Thoracic aorta (tissue), 2 donors: ENCODE data around the gene C9orf50. TPM values are rescaled to one million over a fixed set of nuclear protein-coding genes. Genes with fewer than 3 reads are reported as not detected.

Source experiments
- ATAC-seq: fragments of 150-250 bp; one replicate; pipeline ENCODE4 v1.8.0; 2017; ENCODE audit warnings: low read depth; ENCODE audit not compliant: insufficient number of reproducible peaks, low FRiP score
- DNase-seq: peaks from one replicate; pipeline ENCODE4 v3.0.0-alpha.2; 2020; ENCODE audit warnings: low spot score
- H3K27ac ChIP-seq, 2 donors: fragments of 200-600 bp; sonication (generic); 1 replicate in 1 of 2; 2 replicates in 1 of 2; pipeline ENCODE4 v1.5.1; 2016; ENCODE audit warnings: mild to moderate bottlenecking in 2 of 2, moderate library complexity in 2 of 2
- H3K27me3 ChIP-seq: fragments of 200-600 bp; sonication (generic); replicated peaks from 2 replicates; pipeline ENCODE4 v1.6.0; 2016; ENCODE audit warnings: mild to moderate bottlenecking; ENCODE audit not compliant: insufficient read depth
- H3K36me3 ChIP-seq: fragments of 200-600 bp; sonication (generic); one replicate; pipeline ENCODE4 v1.5.1; 2016
- H3K4me1 ChIP-seq, 2 donors: fragments of 200-600 bp; sonication (generic); 1 replicate in 1 of 2; 2 replicates in 1 of 2; pipeline versions ENCODE4 v1.5.1 to v1.6.0; 2016; ENCODE audit warnings: low read depth in 2 of 2, mild to moderate bottlenecking in 1 of 2; ENCODE audit not compliant: control insufficient read depth in 1 of 2
- H3K4me3 ChIP-seq: fragments of 200-600 bp; sonication (generic); 2 replicates; pipeline ENCODE4 v1.5.1; 2016; ENCODE audit warnings: mild to moderate bottlenecking
- H3K9me3 ChIP-seq: fragments of 200-600 bp; sonication (generic); 2 replicates; pipeline ENCODE4 v1.5.1; 2016
- CTCF ChIP-seq: fragments of 200-600 bp; sonication (generic); IDR thresholded peaks from one replicate; pipeline ENCODE4 v1.5.1; 2019; ENCODE audit warnings: antibody characterized with exemption
- total RNA-seq, 2 donors: library from RNA; depleted of rRNA; stranded (reverse); fragments of >200 nt; gene quantifications; one replicate each; pipeline versions ENCODE4 v1.1.0 to v1.2.3, GENCODE V29; 2016

The C9orf50 gene
- total RNA-seq, 2 donors from 2014 or later, result not detected

- no peak for ATAC-seq
- no peak overlapping the region for H3K4me3 ChIP-seq
- no peaks in the 10 kb centered on the region for H3K9me3 ChIP-seq
- no peaks in the 10 kb centered on the region for H3K36me3 ChIP-seq
- no peak for DNase-seq
- H3K27ac ChIP-seq, result peak overlapping the region in 1 of 2 donors; percentile 21
- no peak for TF ChIP-seq CTCF
- H3K27me3 ChIP-seq, result no peaks in the 10 kb centered on the region
- H3K4me1 ChIP-seq, result peaks cover 14 to 21% of the 10 kb centered on the region in 2 donors
Observed at GRCh38 chr9:129574911-129575585, 45.9 kb downstream of the C9orf50 start.

- TF ChIP-seq CTCF, result no peak
- H3K36me3 ChIP-seq, result no peaks in the 10 kb centered on the region
- no peak overlapping the region for H3K27ac ChIP-seq
- DNase-seq (no peak), ATAC-seq (no peak)
- H3K27me3 ChIP-seq, result no peaks in the 10 kb centered on the region
- H3K4me1 ChIP-seq, result peaks cover 25 to 32% of the 10 kb centered on the region in 2 donors
- no peaks in the 10 kb centered on the region for H3K9me3 ChIP-seq
- H3K4me3 ChIP-seq, result no peak overlapping the region
Observed at GRCh38 chr9:129573977-129574376, 46.9 kb downstream of the C9orf50 start.

- Histone ChIP-seq H3K27ac (no peak overlapping the region), H3K4me1 (peaks cover 36 to 43% of the 10 kb centered on the region in 2 donors), H3K4me3 (no peak overlapping the region), H3K9me3 (no peaks in the 10 kb centered on the region), H3K27me3 (no peaks in the 10 kb centered on the region), H3K36me3 (no peaks in the 10 kb centered on the region)
- TF ChIP-seq CTCF, result no peak
- no peak for ATAC-seq
- DNase-seq, result no peak
Observed at GRCh38 chr9:129572517-129572916, 48.4 kb downstream of the C9orf50 start.

- TF ChIP-seq CTCF, result no peak
- no peaks in the 10 kb centered on the region for H3K36me3 ChIP-seq
- H3K9me3 ChIP-seq, result no peaks in the 10 kb centered on the region
- peak overlapping the region in 1 of 2 donors; percentile 74 for H3K27ac ChIP-seq
- ATAC-seq, result no peak
- no peak for DNase-seq
- H3K27me3 ChIP-seq, result no peaks in the 10 kb centered on the region
- peaks cover 36 to 47% of the 10 kb centered on the region in 2 donors for H3K4me1 ChIP-seq
- no peak overlapping the region for H3K4me3 ChIP-seq
Observed at GRCh38 chr9:129572052-129572425, 48.9 kb downstream of the C9orf50 start.

- TF ChIP-seq CTCF, result no peak
- Histone ChIP-seq H3K9me3 (no peaks in the 10 kb centered on the region), H3K4me1 (peaks cover 34 to 43% of the 10 kb centered on the region in 2 donors), H3K36me3 (no peaks in the 10 kb centered on the region), H3K27ac (peak overlapping the region; percentile 74 to 86), H3K27me3 (no peaks in the 10 kb centered on the region), H3K4me3 (no peak overlapping the region)
- ATAC-seq (no peak), DNase-seq (no peak)
Observed at GRCh38 chr9:129571298-129572051, 49.4 kb downstream of the C9orf50 start.
